ACHN (cell line): ENCODE results near the gene SETD5.

ENCODE experiments used
- DNase-seq: peaks from one replicate; pipeline ENCODE4 v3.0.0-alpha.2; 2015
- in situ Hi-C: cut with HindIII; loops from 2 replicates; pipeline ENCODE4 v1.10.0; 2017; ENCODE audit warnings: low sequenced_read_pairs, low pct_ligation_motif_present, low pct_unique_long_range_greater_than_20kb

SETD5 gene

DNA sequence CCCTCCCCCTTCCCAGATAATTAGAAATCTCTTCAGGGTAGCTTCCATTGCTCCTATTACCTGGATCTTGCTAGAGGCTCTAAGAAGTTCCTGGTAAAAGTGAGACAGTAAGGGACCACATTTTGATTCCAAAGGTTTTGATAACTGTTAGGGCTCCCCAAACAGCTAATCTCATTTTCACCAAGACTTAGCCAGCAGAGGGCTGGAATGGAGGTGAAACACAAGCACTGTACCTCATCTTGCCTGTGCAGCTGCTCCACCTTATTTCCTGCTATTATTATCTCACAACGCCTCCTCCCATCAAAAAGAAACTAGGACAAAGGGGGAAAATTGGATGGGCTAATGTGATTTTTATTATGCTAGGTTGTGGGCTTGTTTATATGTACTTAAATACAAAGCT lies 7.3 kb downstream of the SETD5 start:
- peak; percentile 33 for DNase-seq
- in situ Hi-C loops, result no loop called here

GRCh38 chr3:9405756-9406155 lies 8.3 kb downstream of the SETD5 start:
- peak; percentile 62 for DNase-seq
- in situ Hi-C loops, result no loop called here

GRCh38 chr3:9406856-9407626 lies 9.6 kb downstream of the SETD5 start:
- no peak for DNase-seq
- in situ Hi-C loops, result no loop called here

- no peak for DNase-seq
- in situ Hi-C loops, result no loop called here
Observed at GRCh38 chr3:9408061-9408460, 10.6 kb downstream of the SETD5 start.

GRCh38 chr3:9408546-9408945 lies 11.1 kb downstream of the SETD5 start:
- no peak for DNase-seq
- in situ Hi-C loops, result no loop called here

DNA sequence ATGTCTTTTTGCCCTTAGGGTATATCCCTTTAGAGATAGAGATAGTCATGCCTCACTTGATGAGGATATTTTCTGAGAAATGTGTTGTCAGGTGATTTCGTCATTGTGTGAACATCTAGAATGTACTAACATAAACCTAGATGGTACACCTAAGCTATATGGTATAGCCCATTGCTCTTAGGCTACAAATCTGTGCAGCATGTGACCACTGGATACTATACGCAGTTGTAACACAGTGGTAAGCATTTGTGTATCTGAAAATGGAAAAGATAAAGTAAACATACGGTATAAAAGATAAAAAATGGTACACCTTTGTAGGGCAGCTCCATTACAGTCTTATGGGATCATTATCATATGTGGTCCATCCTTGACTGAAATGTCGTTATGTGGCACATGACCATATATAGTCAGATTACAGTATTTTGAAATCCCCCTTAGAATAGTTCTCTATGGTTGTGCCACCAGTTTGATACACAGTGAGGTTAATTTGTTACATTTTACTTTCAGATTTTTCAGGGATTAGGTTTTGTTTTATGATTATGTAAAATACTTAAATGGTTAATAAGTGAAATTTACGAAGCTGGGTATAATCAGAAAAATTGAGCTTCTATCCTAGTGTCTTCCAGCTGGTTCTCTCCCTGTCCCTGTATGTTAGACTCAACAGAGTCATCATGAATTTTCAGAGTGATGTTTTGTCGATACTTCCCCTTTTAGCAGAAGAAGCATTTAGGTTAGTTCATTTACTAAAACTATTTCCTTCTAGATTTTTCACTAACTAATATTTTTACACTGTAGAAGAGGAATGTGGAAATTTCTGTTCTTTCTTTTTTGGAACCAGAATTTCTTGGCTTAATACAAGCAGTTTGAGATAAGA lies 12.8 kb downstream of the SETD5 start:
- no peak for DNase-seq
- in situ Hi-C loops, result no loop called here

DNA sequence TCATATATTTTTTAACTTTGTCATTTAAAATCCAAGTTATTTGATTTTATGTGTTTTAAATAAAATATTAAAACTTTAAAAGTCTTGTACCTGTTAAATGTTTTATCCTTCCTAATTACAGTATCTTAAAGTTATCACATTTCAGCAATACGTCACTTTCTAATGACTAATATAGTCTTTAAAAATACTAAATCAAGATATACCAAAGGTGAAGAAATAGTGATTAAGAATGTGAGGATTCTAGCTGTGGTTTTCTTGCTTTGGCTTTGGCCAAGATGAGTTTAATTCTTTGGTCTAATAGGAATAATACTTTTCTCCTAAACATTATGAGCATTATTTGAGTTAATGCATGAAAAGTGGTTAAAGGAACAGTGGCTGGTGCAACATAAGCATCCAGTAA lies 13.9 kb downstream of the SETD5 start:
- in situ Hi-C loops, result no loop called here
- no peak for DNase-seq

DNA sequence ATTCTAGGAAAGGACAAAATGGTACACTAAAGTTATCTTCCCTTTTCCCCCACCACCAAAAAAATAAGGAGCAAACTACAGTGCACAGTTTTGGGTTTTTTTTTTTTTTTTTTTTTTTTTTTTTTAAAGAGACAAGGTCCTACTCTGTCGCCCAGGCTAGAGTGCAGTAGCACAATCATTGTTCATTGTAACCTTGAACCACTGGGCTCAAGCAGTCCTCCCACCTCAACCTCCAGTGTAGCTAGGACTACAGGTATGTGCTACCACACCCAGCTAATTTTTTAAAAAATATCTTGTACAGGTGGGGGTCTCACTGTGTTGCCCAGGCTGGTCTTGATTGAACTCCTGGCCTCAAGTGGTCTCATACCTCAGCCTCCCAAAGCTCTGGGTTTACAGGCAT lies 14.9 kb downstream of the SETD5 start:
- no peak for DNase-seq

DNA sequence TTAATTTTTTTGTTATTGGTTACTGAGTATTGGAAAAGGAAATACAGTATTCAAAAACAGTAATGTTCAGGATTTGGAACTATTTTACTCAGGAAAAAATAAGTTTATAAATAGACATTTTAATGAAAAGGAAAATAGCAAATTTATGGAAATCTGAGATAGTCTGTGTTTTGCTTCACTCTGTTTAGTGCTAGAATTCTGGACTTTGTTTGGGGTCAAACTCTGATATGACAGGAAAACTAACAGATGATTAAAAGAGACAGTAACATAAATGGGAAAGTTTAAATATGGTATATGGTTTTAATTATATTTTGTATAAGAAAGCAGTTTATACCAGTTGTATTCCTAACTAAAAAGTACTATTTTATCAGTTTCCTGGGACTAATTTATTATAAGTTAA lies 17.4 kb downstream of the SETD5 start:
- in situ Hi-C loops, result no loop called here
- DNase-seq, result no peak

More for the DNA sequence above, 14.9 kb downstream of the SETD5 start:
- in situ Hi-C loops, result no loop called here

- in situ Hi-C loops, result no loop called here
- no peak for DNase-seq
Observed at GRCh38 chr3:9415485-9416138, 18.2 kb downstream of the SETD5 start.

DNA sequence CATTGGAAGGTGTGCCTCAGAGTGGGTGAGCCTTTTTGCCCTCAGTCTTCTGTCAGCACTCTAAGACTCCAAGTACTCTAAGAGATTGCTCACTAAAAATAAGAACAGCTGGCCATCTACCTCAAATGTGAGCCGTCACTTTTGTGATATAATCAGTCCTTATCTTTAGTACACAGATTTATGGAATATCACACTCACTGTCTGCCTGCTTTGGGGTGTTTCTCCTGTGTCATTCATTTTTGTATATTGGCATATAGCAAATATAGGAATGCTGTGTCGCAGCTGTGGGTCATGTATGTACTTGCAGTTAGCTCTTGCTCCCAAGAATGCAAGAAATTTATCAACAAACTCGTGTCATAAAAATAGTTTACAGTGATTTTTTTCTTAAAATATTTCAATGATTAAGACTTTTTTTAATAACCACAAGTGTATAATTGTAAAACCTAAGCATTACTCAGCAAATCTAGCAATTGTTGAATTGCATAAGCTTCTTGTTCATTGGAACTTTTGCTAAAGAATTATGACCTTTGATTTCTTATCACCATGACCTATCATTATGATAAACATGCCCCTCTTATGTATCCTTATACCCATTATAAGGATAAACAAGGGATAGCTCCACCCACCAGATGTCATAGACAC lies 18.8 kb downstream of the SETD5 start:
- in situ Hi-C loops, result no loop called here

GRCh38 chr3:9420850-9421549 lies 23.6 kb downstream of the SETD5 start:
- in situ Hi-C loops, result no loop called here

More for the DNA sequence above, 18.8 kb downstream of the SETD5 start:
- DNase-seq, result no peak

DNA sequence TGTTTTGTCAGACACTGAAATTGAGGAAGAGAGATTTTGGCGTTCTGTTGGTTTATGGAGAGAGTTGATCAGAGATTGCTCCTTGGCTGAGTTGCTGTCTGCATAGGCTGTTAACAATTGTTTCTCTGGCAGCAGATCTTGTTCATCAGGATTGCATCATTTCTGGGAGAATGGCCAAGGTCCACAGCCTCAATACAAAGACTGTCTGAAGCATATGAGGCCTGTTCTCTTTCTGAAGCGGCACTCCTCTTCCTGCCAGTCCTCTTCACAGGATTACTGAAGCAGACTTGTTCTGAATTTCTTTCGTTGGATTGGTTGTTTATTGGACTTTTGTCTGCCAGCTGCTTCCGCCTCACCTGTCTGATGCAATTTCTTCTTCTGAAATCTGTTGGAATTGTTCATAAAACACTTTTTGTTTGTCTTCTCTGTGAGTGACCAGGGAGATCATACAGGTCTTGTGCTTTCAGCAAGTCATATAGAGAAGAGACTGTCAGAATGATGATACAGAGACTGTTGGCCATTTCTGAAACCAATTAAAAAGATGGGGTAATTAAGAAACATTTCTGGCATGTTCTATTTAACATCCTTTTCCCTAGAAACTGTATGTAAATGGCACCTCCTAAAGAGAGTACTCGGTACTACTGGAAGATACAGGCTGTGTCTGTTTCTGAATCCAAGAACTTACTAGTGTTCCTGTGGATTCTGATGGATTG lies 25.5 kb downstream of the SETD5 start:
- DNase-seq, result peak; percentile 91

More at GRCh38 chr3:9420850-9421549, 23.6 kb downstream of the SETD5 start:
- peak; percentile 37 for DNase-seq

DNA sequence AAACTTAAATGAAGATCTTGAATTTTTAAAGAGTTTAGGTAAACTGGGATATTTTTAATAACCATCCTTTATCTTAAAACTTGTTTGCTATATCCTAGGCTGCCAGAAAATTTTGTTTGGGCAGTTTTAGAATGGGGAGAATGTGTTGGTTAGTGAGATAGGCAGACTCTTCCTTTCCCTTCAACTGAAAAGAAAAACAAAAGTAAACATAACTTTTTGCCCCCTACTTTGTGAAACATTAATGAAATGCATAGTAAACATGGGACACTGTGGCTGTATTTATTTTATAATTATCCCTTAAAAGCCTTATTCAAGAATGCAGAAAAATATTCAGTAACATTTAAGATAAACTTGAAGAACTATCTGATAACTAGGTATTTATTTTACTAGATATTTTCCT lies 31.0 kb downstream of the SETD5 start:
- no peak for DNase-seq
- in situ Hi-C loops, result no loop called here

More for the DNA sequence above, 25.5 kb downstream of the SETD5 start:
- in situ Hi-C loops, result no loop called here

- DNase-seq, result peak; percentile 42
- in situ Hi-C loops, result no loop called here
Observed at GRCh38 chr3:9430733-9431132, 33.3 kb downstream of the SETD5 start.

GRCh38 chr3:9433627-9434521 lies 36.5 kb downstream of the SETD5 start:
- in situ Hi-C loops, result no loop called here
- no peak for DNase-seq

DNA sequence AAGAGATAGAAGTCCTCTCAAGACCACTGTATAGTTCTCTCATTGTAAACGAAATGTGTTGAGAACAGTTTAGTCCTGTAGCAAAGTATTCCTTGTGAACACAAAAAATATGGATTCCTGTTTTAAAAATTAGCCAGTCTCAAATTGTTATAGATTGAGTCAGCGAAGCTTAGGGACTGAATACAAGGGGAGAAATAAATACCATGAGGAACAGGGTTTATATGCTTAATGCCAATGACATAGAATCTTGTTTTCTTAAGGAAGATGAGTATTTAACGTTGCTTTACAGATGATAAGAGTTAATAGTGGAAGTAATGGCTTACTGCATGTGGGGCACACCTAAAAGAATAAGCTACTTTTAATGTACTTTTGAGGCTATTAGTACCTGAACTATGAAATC lies 37.9 kb downstream of the SETD5 start:
- in situ Hi-C loops, result no loop called here
- DNase-seq, result no peak
